CD4-positive, alpha-beta T cell (primary cell): ENCODE results near the gene SMC1A. TPM values are rescaled to one million over a fixed set of nuclear protein-coding genes. Genes with fewer than 3 reads are reported as not detected.

Source experiments
- ATAC-seq: fragments of 200-7000 bp; cut with Tn5 transposase; one replicate; pipeline ENCODE4 v1.10.0; 2022; ENCODE audit warnings: mild to moderate bottlenecking; ENCODE audit not compliant: poor library complexity
- CTCF ChIA-PET: fragments of 350-600 bp; sonication (Branson Sonifier 250); formaldehyde crosslinking; loops from one replicate; lab custom pipeline; 2021; ENCODE audit warnings: antibody characterized with exemption, inconsistent platforms; lab: Charles Lee
- POLR2A ChIA-PET: fragments of 350-600 bp; sonication (Branson Sonifier 250); formaldehyde crosslinking; loops from one replicate; lab custom pipeline; 2021; ENCODE audit warnings: antibody characterized with exemption, inconsistent platforms; lab: Charles Lee
- DNase-seq, 14 experiments: peaks; one replicate each; pipeline ENCODE4 v3.0.0-alpha.2; 2013 to 2020; ENCODE audit warnings: mixed read lengths in 2 of 14
- H3K27ac ChIP-seq, 2 donors: one replicate each; pipeline versions ENCODE4 v1.5.1 to v1.7.0; 2013; ENCODE audit warnings: low read length in 2 of 2, low read depth in 1 of 2, mild to moderate bottlenecking in 1 of 2
- H3K27me3 ChIP-seq, 2 experiments: 1 replicate in 1 of 2; 2 replicates in 1 of 2; pipeline versions ENCODE4 v1.6.1 to v1.7.0; 2013; ENCODE audit warnings: low read length in 2 of 2, control low read depth in 1 of 2, mild to moderate bottlenecking in 1 of 2, moderate library complexity in 1 of 2; ENCODE audit not compliant: insufficient read depth in 2 of 2, control insufficient read depth in 1 of 2
- H3K36me3 ChIP-seq: one replicate; pipeline ENCODE4 v1.6.1; 2013; ENCODE audit warnings: low read length, control low read depth; ENCODE audit not compliant: insufficient read depth
- H3K4me1 ChIP-seq: one replicate; pipeline ENCODE4 v1.6.1; 2013; ENCODE audit warnings: low read length, control low read depth; ENCODE audit not compliant: insufficient read depth
- H3K4me3 ChIP-seq: one replicate; pipeline ENCODE4 v1.5.1; 2013; ENCODE audit warnings: mild to moderate bottlenecking, low read length, moderate library complexity
- H3K9me3 ChIP-seq, 2 experiments: 1 replicate in 1 of 2; 2 replicates in 1 of 2; pipeline versions ENCODE4 v1.6.1 to v1.7.0; 2013; ENCODE audit warnings: low read length in 2 of 2, mild to moderate bottlenecking in 2 of 2, control low read depth in 1 of 2, moderate library complexity in 1 of 2; ENCODE audit not compliant: control insufficient read depth in 1 of 2, insufficient read depth in 1 of 2
- H3K27ac Mint-ChIP-seq: one replicate; pipeline ENCODE4 v1.8.0; 2020; ENCODE audit warnings: mixed read lengths
- H3K27me3 Mint-ChIP-seq: one replicate; pipeline ENCODE4 v1.8.0; 2021; ENCODE audit warnings: mixed read lengths
- H3K36me3 Mint-ChIP-seq: one replicate; pipeline ENCODE4 v1.8.0; 2021; ENCODE audit warnings: low read depth, mixed read lengths
- H3K4me1 Mint-ChIP-seq: one replicate; pipeline ENCODE4 v1.8.0; 2021; ENCODE audit warnings: low read depth, mixed read lengths
- H3K4me3 Mint-ChIP-seq: one replicate; pipeline ENCODE4 v1.8.0; 2020; ENCODE audit warnings: mild to moderate bottlenecking, mixed read lengths
- H3K9me3 Mint-ChIP-seq: one replicate; pipeline ENCODE4 v1.8.0; 2020; ENCODE audit warnings: mixed read lengths
- CTCF ChIP-seq: fragments of 200-600 bp; IDR thresholded peaks from one replicate; pipeline ENCODE4 v1.8.0; 2022; ENCODE audit warnings: antibody characterized with exemption, mild to moderate bottlenecking
- intact Hi-C, 2 experiments: fragments of 100-400 bp; cut with DNase I in 1 of 2; cut with micrococcal nuclease in 1 of 2; formaldehyde crosslinking; loops; one replicate each; pipeline versions ENCODE4 v1.15.1 to v1.9.0; 2023 to 2025; cut with DNase I, micrococcal nuclease
- total RNA-seq, 174 experiments: library from RNA in 2 of 174; stranded (reverse) in 2 of 174; gene quantifications; one replicate each; pipeline ENCODE4 v1.2.3 and lab custom pipeline; 2021 to 2026

The SMC1A gene
- total RNA-seq, 2 experiments from 2014 or later, result 25.5 to 28.6 TPM

- no peaks in the 10 kb centered on the region for H3K9me3 ChIP-seq
- no peak for ATAC-seq
- H3K27me3 Mint-ChIP-seq, result peaks cover 19% of the 10 kb centered on the region
- no peak for TF ChIP-seq CTCF
- H3K4me3 ChIP-seq, result no peak overlapping the region
- peaks cover 0 to 3% of the 10 kb centered on the region in 2 experiments for H3K27me3 ChIP-seq
- H3K27ac ChIP-seq, result no peak overlapping the region
- H3K4me3 Mint-ChIP-seq, result no peak overlapping the region
- H3K4me1 ChIP-seq, result no peaks in the 10 kb centered on the region
- ChIA-PET POLR2A (no interaction called here), CTCF (no interaction called here)
- no peak overlapping the region for H3K27ac Mint-ChIP-seq
- no peak for DNase-seq
- no peaks in the 10 kb centered on the region for H3K9me3 Mint-ChIP-seq
- H3K4me1 Mint-ChIP-seq, result no peaks in the 10 kb centered on the region
- intact Hi-C loops, result no loop called here
- no peaks in the 10 kb centered on the region for H3K36me3 Mint-ChIP-seq
- H3K36me3 ChIP-seq, result no peaks in the 10 kb centered on the region
Measured at GRCh38 chrX:53337101-53337500, 85.4 kb downstream of the SMC1A start.

GRCh38 chrX:53333853-53334252 lies 88.6 kb downstream of the SMC1A start:
- no peak for TF ChIP-seq CTCF
- no peaks in the 10 kb centered on the region for H3K36me3 Mint-ChIP-seq
- H3K9me3 Mint-ChIP-seq, result no peaks in the 10 kb centered on the region
- CTCF ChIA-PET, result no interaction called here
- Histone ChIP-seq H3K27ac (no peak overlapping the region), H3K9me3 (no peaks in the 10 kb centered on the region), H3K4me3 (no peak overlapping the region), H3K27me3 (peaks cover 0 to 3% of the 10 kb centered on the region in 2 experiments), H3K36me3 (no peaks in the 10 kb centered on the region), H3K4me1 (no peaks in the 10 kb centered on the region)
- POLR2A ChIA-PET, result no interaction called here
- intact Hi-C loops, result no loop called here
- no peak overlapping the region for H3K27ac Mint-ChIP-seq
- H3K4me1 Mint-ChIP-seq, result no peaks in the 10 kb centered on the region
- H3K4me3 Mint-ChIP-seq, result no peak overlapping the region
- H3K27me3 Mint-ChIP-seq, result peaks cover 27% of the 10 kb centered on the region
- ATAC-seq (no peak), DNase-seq (no peak)

GRCh38 chrX:53332204-53332603 lies 90.2 kb downstream of the SMC1A start:
- no peak for TF ChIP-seq CTCF
- ChIA-PET POLR2A (no interaction called here), CTCF (interaction anchor here (1.0 kb wide), 1 partner anchor 19 kb away, joined by 3 read pairs; no protein-coding TSS in a partner anchor)
- Mint-ChIP-seq H3K4me3 (no peak overlapping the region), H3K27ac (no peak overlapping the region), H3K36me3 (no peaks in the 10 kb centered on the region), H3K9me3 (no peaks in the 10 kb centered on the region), H3K4me1 (no peaks in the 10 kb centered on the region), H3K27me3 (peaks cover 36% of the 10 kb centered on the region)
- intact Hi-C loops, result no loop called here
- no peak for ATAC-seq
- no peaks in the 10 kb centered on the region for H3K9me3 ChIP-seq
- H3K27ac ChIP-seq, result no peak overlapping the region
- DNase-seq, result no peak
- H3K4me1 ChIP-seq, result no peaks in the 10 kb centered on the region
- H3K4me3 ChIP-seq, result no peak overlapping the region
- no peaks in the 10 kb centered on the region for H3K36me3 ChIP-seq
- peaks cover 0 to 3% of the 10 kb centered on the region in 2 experiments for H3K27me3 ChIP-seq
